HepG2 (cell line): ENCODE measurements around the gene TNFAIP1. TPM values are rescaled to one million over a fixed set of nuclear protein-coding genes. Genes with fewer than 3 reads are reported as not detected.

Source experiments
- ATAC-seq: fragments of 200-7000 bp; cut with Tn5 transposase; 3 replicates; pipeline ENCODE4 v1.9.1; 2020; ENCODE audit warnings: mild to moderate bottlenecking, moderate library complexity
- BruUV-seq: library from RNA; stranded (reverse); fragments of 400-500 nt; replicated peaks from 2 replicates; lab custom pipeline; 2021; lab: Mats Ljungman, UMichigan
- CTCF ChIA-PET: fragments of 300-600 bp; formaldehyde crosslinking; extraction: SDS; loops from one replicate; lab custom pipeline; 2021; ENCODE audit warnings: low total read pairs, inconsistent platforms, low intra/inter-chr PET ratio; lab: Yijun Ruan, JAX
- POLR2A ChIA-PET: fragments of 350-600 bp; sonication (Branson Sonifier 250); formaldehyde crosslinking; loops from one replicate; lab custom pipeline; 2020; ENCODE audit warnings: antibody characterized with exemption, inconsistent platforms; lab: Yijun Ruan, JAX
- DNase-seq: peaks from one replicate; pipeline ENCODE4 v3.0.0-alpha.2; 2015; ENCODE audit warnings: low spot score
- FAIRE-seq: peaks from 3 replicates; lab custom pipeline; 2011; peaks lifted over from hg19 to GRCh38; lab: Jason Lieb, UNC
- H2AFZ ChIP-seq: one replicate; pipeline ENCODE4 v1.6.1; 2011; ENCODE audit warnings: low read length, inconsistent platforms
- H3K27ac ChIP-seq: fragments of 300-600 bp; 3 replicates; pipeline ENCODE4 v1.8.0; 2011; ENCODE audit warnings: mixed run types, mild to moderate bottlenecking, mixed read lengths, low read length, inconsistent platforms; ENCODE audit not compliant: insufficient read depth; ENCODE audit errors: extremely low read length
- H3K27me3 ChIP-seq, 2 experiments: fragments of 200-600 bp in 1 of 2; 2 replicates in 1 of 2; 3 replicates in 1 of 2; pipeline versions ENCODE4 v1.6.0 to v1.8.0; 2011; ENCODE audit warnings: low read length in 2 of 2, mild to moderate bottlenecking in 2 of 2, moderate library complexity in 2 of 2, inconsistent platforms in 1 of 2; ENCODE audit not compliant: insufficient read depth in 2 of 2, control insufficient read depth in 1 of 2
- H3K36me3 ChIP-seq, 2 experiments: fragments of 200-600 bp in 1 of 2; replicated peaks in 1 of 2; 2 replicates in 1 of 2; 3 replicates in 1 of 2; pipeline versions ENCODE4 v1.5.1 to v1.8.0; 2011; ENCODE audit warnings: low read length in 2 of 2, inconsistent platforms in 1 of 2; ENCODE audit not compliant: insufficient read depth in 2 of 2, control insufficient read depth in 1 of 2
- H3K4me1 ChIP-seq: 2 replicates; pipeline ENCODE4 v1.5.1; 2012; ENCODE audit warnings: low read length, inconsistent platforms; ENCODE audit not compliant: insufficient read depth
- H3K4me2 ChIP-seq: 2 replicates; pipeline ENCODE4 v1.6.0; 2011; ENCODE audit warnings: low read depth, low read length, inconsistent platforms
- H3K4me3 ChIP-seq, 3 experiments: fragments of 200-600 bp in 1 of 3; sonication (generic), shearing (Covaris generic) in 1 of 3; replicated peaks in 1 of 3; 2 replicates each; pipeline ENCODE4 v1.5.1; 2011 to 2016; ENCODE audit warnings: low read length in 3 of 3, inconsistent platforms in 2 of 3, low read depth in 2 of 3, mild to moderate bottlenecking in 2 of 3, control low read depth in 1 of 3, mixed read lengths in 1 of 3; ENCODE audit not compliant: insufficient read depth in 1 of 3
- H3K79me2 ChIP-seq: one replicate; pipeline ENCODE4 v1.6.1; 2011; ENCODE audit warnings: low read length, inconsistent platforms; ENCODE audit not compliant: insufficient read depth
- H3K9ac ChIP-seq: 2 replicates; pipeline ENCODE4 v1.6.0; 2011; ENCODE audit warnings: mild to moderate bottlenecking, low read depth, low read length, inconsistent platforms; ENCODE audit not compliant: insufficient read depth
- H3K9me3 ChIP-seq: 2 replicates; pipeline ENCODE4 v1.5.1; 2012; ENCODE audit warnings: mild to moderate bottlenecking, low read length
- H4K20me1 ChIP-seq: 2 replicates; pipeline ENCODE4 v1.6.0; 2011; ENCODE audit warnings: inconsistent platforms, mild to moderate bottlenecking, low read length, moderate library complexity; ENCODE audit not compliant: insufficient read depth
- ATF7 ChIP-seq, 2 experiments: fragments of 450-650 bp in 1 of 2; sonication (generic) in 1 of 2; formaldehyde crosslinking in 1 of 2; IDR thresholded peaks; 2 replicates each; pipeline versions ENCODE4 v1.4.0 to v1.6.1; 2016 to 2020; ENCODE audit warnings: antibody characterized with exemption in 1 of 2, mild to moderate bottlenecking in 1 of 2, missing genetic modification reagents in 1 of 2
- CBX1 ChIP-seq: IDR thresholded peaks from one replicate; pipeline ENCODE4 v1.6.1; 2016; ENCODE audit warnings: antibody characterized with exemption, low read depth
- KDM5A ChIP-seq: fragments of 200-600 bp; sonication (generic); IDR thresholded peaks from 2 replicates; pipeline ENCODE4 v1.7.0; 2018; ENCODE audit warnings: antibody characterized with exemption, mild to moderate bottlenecking, low read length, borderline replicate concordance
- NCOA1 ChIP-seq: sonication (generic); formaldehyde crosslinking; IDR thresholded peaks from 2 replicates; pipeline ENCODE4 v1.9.0; 2021; ENCODE audit warnings: missing genetic modification reagents
- SNAPC4 ChIP-seq: sonication (generic); formaldehyde crosslinking; IDR thresholded peaks from 2 replicates; pipeline ENCODE4 v1.4.0; 2020; ENCODE audit warnings: mild to moderate bottlenecking, missing genetic modification reagents
- ZSCAN29 ChIP-seq: sonication (generic); formaldehyde crosslinking; conservative IDR thresholded peaks from 2 replicates; pipeline ENCODE4 v1.4.0; 2020; ENCODE audit warnings: mild to moderate bottlenecking, missing genetic modification reagents
- WGBS: methylation state at CpG from one replicate; pipeline ENCODE4 v1.1.6; 2017; ENCODE audit warnings: low lambda C conversion rate; 5-methylcytosine and 5-hydroxymethylcytosine counted together
- in situ Hi-C: cut with HindIII; loops from 2 replicates; pipeline ENCODE4 v1.10.0; 2017; ENCODE audit warnings: low pct_unique_long_range_greater_than_20kb; ENCODE audit not compliant: extremely low pct_ligation_motif_present
- intact Hi-C: fragments of 100-400 bp; cut with micrococcal nuclease; formaldehyde crosslinking; loops from one replicate; pipeline ENCODE4 v1.10.0; 2022; ENCODE audit not compliant: unreplicated experiment
- polyA plus RNA-seq, 8 experiments: library from polyadenylated mRNA; depleted of rRNA in 3 of 8; stranded (reverse) in 7 of 8; unstranded in 1 of 8; fragments of >200 nt; fragmentation: Illumina TruSeq in 4 of 8; extraction: Trizol in 4 of 8; gene quantifications; 2 replicates each; pipeline versions ENCODE4 v1.2.1 to v1.2.3, GENCODE V29; 2011 to 2016; ENCODE audit warnings: low read depth in 4 of 8, missing spikeins in 1 of 8, mixed read lengths in 1 of 8; ENCODE audit not compliant: insufficient read depth in 1 of 8
- total RNA-seq, 5 experiments: library from RNA; depleted of rRNA; stranded (reverse); fragments of >200 nt; fragmentation: Illumina TruSeq; extraction: Trizol; gene quantifications; 2 replicates each; pipeline ENCODE4 v1.2.3, GENCODE V29; 2016; ENCODE audit warnings: low read depth in 1 of 5
- TF ChIP-seq, protein P1 (sequence below): sonication (generic); formaldehyde crosslinking; IDR thresholded peaks from 2 replicates; pipeline ENCODE4 v1.8.1; 2023; ENCODE audit warnings: mild to moderate bottlenecking, missing genetic modification reagents

The TNFAIP1 gene
- total and polyA plus RNA-seq, 2 of the 13 experiments (the other 11 are each of a cell fraction or from before 2014, with no cell fraction given) = 17.5 to 40.6 TPM

- DNase-seq (no peak), ATAC-seq (no peak), FAIRE-seq (peak; percentile 23)
- in situ Hi-C loops (no loop called here), intact Hi-C loops (no loop called here)
- TF ChIP-seq, protein P1, sequence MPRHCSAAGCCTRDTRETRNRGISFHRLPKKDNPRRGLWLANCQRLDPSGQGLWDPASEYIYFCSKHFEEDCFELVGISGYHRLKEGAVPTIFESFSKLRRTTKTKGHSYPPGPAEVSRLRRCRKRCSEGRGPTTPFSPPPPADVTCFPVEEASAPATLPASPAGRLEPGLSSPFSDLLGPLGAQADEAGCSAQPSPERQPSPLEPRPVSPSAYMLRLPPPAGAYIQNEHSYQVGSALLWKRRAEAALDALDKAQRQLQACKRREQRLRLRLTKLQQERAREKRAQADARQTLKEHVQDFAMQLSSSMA (CRISPR knock-in tag) = no peak
- TF ChIP-seq ZSCAN29 (CRISPR knock-in tag) (0 out of 2 replicates have a peak, but pooled peaks have one; percentile 1), CBX1 (no peak), SNAPC4 (CRISPR knock-in tag) (peak; percentile 19; the same call in 1 of the 2 replicates), NCOA1 (0 out of 2 replicates have a peak, but pooled peaks have one; percentile 37), ATF7 (IDR thresholded peaks at IDR 0.05) (no peak), ATF7 (CRISPR knock-in tag; IDR thresholded peaks at IDR 0.05) (no peak), KDM5A (peak; percentile 96)
- TSS peak; percentile 78 for BruUV-seq
- Histone ChIP-seq H3K4me2 (peak overlapping the region; percentile 94), H3K4me1 (peaks cover 36% of the 10 kb centered on the region), H3K9ac (peak overlapping the region; percentile 96), H3K36me3 (peaks cover 24 to 49% of the 10 kb centered on the region in 2 experiments), H4K20me1 (no peaks in the 10 kb centered on the region), H3K79me2 (peaks cover 38% of the 10 kb centered on the region), H3K27me3 (no peaks in the 10 kb centered on the region; a peak in 1 of 5 replicates), H2AFZ (no peak overlapping the region), H3K4me3 (peak overlapping the region; percentile 93 to 98 (median 97)), H3K27ac (peak overlapping the region; percentile 71), H3K9me3 (no peaks in the 10 kb centered on the region)
- ChIA-PET CTCF (no interaction called here), POLR2A (interaction anchor here (0.6 to 5.2 kb wide), 17 partner anchors 11 to 317 kb away, joined by 3 to 183 read pairs (median 7); partner anchors contain the start of genes IFT20, SARM1, SEBOX and SLC46A1)
- 0% methylated on average over 4 of the region's 4 CpGs for WGBS
These were observed 22.3 kb downstream of the TNFAIP1 start for GRCh38 chr17:28357901-28358197.
